Mesodermal cell (in vitro differentiated cells): Measurements from ENCODE around the gene AIG1.
"Not testable (repeated sequence)": the region's sequence is repeated elsewhere in the genome, so short reads cannot be mapped to it uniquely, and the experiment has no call there.

ENCODE experiments used
- H3K27ac ChIP-seq: 2 replicates; pipeline ENCODE4 v1.7.0; 2013; ENCODE audit warnings: mild to moderate bottlenecking, low read depth, low read length, moderate library complexity; ENCODE audit not compliant: severe bottlenecking
- H3K36me3 ChIP-seq: 2 replicates; pipeline ENCODE4 v1.7.1; 2013; ENCODE audit warnings: mild to moderate bottlenecking, low read length, moderate library complexity; ENCODE audit not compliant: control insufficient read depth, insufficient read depth
- H3K4me1 ChIP-seq: one replicate; pipeline ENCODE4 v1.7.1; 2013; ENCODE audit warnings: mild to moderate bottlenecking, low read length; ENCODE audit not compliant: insufficient read depth, control insufficient read depth, poor library complexity, severe bottlenecking
- H3K4me3 ChIP-seq: 2 replicates; pipeline ENCODE4 v1.7.0; 2013; ENCODE audit warnings: low read length, control low read depth, mild to moderate bottlenecking; ENCODE audit not compliant: insufficient read depth, poor library complexity, severe bottlenecking; ENCODE audit errors: extremely low read depth
- H3K9me3 ChIP-seq: 2 replicates; pipeline ENCODE4 v1.7.1; 2013; ENCODE audit warnings: mild to moderate bottlenecking, low read length, moderate library complexity; ENCODE audit not compliant: control insufficient read depth
- WGBS, 2 experiments: methylation state at CpG; one replicate each; pipeline ENCODE4 v1.1.5; 2013; ENCODE audit warnings: missing lambda C conversion rate in 2 of 2; ENCODE audit not compliant: insufficient coverage in 2 of 2; 5-methylcytosine and 5-hydroxymethylcytosine counted together

AIG1 gene

DNA sequence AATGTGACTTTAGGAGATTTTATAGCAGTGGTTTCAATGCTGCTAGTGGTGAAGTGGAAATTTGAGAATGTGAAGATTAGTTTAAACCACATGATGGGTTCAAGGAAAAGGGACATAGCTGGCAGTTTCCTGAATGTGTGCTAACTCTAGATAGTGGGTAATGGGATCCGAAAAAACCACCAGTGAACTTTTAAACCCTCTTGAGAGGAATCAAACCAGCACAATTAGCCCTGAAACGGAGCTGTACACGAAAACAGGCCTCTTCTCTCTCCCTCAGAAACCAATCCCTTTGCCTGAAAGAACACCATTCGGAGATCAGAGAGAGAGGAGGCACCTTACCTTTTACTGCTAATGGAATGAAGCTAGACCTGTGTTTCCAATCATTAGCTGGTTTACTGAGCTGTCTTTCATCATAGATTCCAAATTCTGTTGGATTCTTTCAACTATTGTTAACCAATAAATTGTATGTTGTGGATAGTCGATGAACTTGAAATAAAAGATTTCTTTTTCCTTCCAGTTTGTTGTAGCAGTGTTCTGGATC is 103.9 kb downstream of the AIG1 start:
- no peaks in the 10 kb centered on the region for H3K36me3 ChIP-seq
- 85 to 90% methylated on average over 3 to 4 of the region's 5 CpGs for WGBS, 2 experiments
- peaks cover 13% of the 10 kb centered on the region for H3K4me1 ChIP-seq
- no peaks in the 10 kb centered on the region for H3K9me3 ChIP-seq
- H3K4me3 ChIP-seq: no peak overlapping the region
- no peak overlapping the region for H3K27ac ChIP-seq

DNA sequence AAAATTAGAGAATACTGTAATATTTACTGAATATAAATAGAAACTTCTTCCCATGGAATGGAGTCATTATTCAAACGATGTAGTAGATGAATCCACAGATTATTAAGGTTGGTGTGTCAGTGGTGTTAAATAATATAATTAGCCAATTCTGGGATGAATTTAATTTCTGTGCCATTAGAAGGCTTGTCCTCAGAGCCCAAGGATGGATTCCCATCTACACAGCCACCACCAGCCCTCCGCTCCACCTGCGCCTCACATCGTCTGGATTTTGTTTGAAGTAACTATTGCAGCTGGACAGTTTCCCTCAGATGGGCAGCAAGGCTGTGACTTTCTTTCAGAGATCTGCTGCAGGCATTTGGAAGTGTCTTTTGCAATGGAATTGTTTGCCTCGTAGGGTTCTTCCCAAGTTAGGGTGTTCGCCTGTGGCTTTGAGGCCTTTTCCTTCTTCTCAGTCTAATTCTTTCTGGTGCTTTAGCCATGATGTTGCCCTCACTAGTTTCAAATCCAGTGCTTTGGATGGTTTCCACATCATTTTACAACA is 104.7 kb downstream of the AIG1 start:
- Histone ChIP-seq H3K4me1 (peaks cover 6% of the 10 kb centered on the region), H3K27ac (no peak overlapping the region), H3K9me3 (no peaks in the 10 kb centered on the region), H3K4me3 (no peak overlapping the region), H3K36me3 (no peaks in the 10 kb centered on the region)
- 89 to 97% methylated on average over 5 of the region's 6 CpGs for WGBS, 2 experiments

DNA sequence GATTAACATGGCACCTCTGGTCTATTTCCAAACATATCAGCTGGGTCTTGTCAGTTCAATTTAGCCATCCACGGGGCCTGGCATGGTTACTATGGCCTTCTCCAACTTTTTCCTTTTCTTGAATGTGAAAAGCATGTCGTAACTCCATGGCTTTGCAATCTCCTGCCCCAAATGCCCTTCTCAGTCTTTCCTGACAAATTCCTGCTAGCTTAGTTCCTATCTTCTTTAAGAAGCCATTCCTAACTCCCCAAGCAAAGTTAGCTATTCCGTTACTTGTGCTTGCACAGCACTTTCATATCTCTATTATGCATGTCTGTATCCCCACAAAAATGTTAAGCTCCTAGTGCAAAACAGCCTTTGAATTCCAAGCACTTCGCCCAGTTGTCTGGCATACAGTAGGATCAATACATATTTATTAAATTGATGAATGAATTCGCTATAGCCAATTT is 105.6 kb downstream of the AIG1 start:
- Histone ChIP-seq H3K4me3 (no peak overlapping the region), H3K27ac (no peak overlapping the region), H3K36me3 (no peaks in the 10 kb centered on the region), H3K4me1 (no peaks in the 10 kb centered on the region), H3K9me3 (no peaks in the 10 kb centered on the region)
- 97 to 100% methylated on average over 2 to 4 of the region's 5 CpGs for WGBS, 2 experiments

DNA sequence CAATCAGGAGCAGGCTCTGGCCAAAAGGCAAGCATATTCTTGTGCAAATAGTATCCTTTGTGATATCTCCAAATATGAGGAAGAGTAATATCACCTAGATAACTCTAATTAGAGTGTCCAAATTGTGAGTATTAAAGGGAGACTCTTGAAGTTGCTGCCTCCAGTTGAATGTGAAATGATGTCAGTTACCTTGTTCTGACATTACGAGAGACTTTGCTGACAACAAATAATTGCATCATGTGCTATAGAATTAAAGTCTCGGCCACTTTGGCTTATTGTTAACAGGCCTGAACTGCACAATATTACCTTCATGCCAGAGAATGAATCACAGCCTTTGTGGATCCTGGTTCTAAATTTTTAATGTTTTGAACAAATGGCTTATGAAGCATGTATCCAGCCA is 106.5 kb downstream of the AIG1 start:
- Histone ChIP-seq H3K9me3 (no peaks in the 10 kb centered on the region), H3K4me1 (no peaks in the 10 kb centered on the region), H3K27ac (no peak overlapping the region), H3K4me3 (no peak overlapping the region), H3K36me3 (no peaks in the 10 kb centered on the region)
- 100% methylated on average over 1 of the region's 2 CpGs; no CpG with 5 or more reads in 1 of the 2 experiments for WGBS, 2 experiments

DNA sequence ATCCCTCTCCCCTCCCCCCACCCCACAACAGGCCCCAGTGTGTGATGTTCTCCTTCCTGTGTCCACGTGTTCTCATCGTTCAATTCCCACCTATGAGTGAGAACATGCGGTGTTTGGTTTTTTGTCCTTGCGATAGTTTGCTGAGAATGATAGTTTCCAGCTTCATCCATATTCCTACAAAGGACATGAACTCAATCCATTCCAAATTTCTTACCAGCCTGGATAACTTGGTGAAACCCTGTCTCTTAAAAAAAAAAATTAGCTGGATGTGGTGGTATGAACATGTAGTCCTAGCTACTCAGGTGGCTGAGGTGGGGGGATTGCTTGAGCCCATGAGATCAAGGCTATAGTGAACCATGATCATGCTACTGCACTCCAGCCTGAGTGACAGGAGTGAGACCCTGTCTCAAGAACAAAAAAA is 107.7 kb downstream of the AIG1 start:
- not testable (repeated sequence) for H3K27ac ChIP-seq, H3K4me3 ChIP-seq, H3K4me1 ChIP-seq, H3K36me3 ChIP-seq, H3K9me3 ChIP-seq
- no CpG with 5 or more reads among the region's 4 CpGs for WGBS, 2 experiments

DNA sequence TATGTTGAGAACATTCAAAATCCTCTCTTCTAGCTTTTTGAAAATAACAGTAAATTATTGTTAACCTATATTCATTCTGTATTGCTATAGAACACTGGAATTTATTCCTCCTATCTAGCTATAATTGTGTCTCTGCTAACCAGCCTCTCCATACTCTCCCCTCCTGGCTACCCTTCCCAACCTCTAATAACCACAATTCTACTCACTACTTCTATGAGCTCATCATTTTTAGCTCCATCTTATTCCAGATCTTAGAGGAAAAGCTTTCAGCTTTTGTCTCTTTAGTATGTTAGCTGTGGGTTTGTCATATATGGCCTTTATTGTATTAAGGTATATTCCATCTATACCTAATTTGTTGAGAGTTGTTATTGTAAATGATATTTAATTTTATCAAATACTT is 108.8 kb downstream of the AIG1 start:
- Histone ChIP-seq H3K9me3 (no peaks in the 10 kb centered on the region), H3K27ac (no peak overlapping the region), H3K36me3 (no peaks in the 10 kb centered on the region), H3K4me1 (no peaks in the 10 kb centered on the region), H3K4me3 (no peak overlapping the region)

DNA sequence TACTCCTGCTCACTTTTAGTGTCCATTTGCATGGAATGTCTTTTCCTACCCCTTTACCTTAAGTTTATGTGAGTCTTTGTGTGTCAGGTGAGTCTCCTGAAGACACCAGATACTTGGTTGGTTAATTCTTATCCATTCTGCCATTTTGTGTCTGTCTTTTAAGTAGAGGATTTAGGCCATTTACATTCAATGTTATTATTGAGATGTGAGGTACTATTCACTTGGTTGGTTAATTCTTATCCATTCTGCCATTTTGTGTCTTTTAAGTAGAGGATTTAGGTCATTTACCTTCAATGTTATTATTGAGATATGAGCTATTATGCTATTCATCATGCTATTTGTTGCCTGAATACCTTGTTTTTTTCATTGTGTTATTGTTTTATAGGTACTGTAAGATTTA is 113.8 kb downstream of the AIG1 start:
- no peaks in the 10 kb centered on the region for H3K36me3 ChIP-seq
- H3K27ac ChIP-seq: no peak overlapping the region
- no peaks in the 10 kb centered on the region for H3K4me1 ChIP-seq
- H3K9me3 ChIP-seq: no peaks in the 10 kb centered on the region
- no peak overlapping the region for H3K4me3 ChIP-seq

DNA sequence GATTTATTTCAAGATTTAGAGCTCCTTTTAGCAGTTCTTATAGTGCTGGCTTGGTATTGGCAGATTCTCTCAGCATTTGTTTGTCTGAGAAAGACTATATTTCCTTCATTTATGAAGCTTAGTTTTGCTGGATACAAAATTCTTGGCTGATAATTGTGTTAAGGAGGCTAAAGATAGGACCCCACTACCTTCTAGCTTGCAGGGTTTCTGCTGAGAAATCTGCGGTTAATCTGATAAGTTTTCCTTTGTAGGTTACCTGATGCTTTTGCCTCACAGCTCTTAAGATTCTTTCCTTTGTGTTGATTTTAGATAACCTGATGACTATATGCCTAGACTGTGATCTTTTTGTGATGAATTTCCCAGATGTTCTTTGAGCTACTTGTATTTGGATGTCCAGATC is 114.3 kb downstream of the AIG1 start:
- Histone ChIP-seq H3K27ac (no peak overlapping the region), H3K4me1 (no peaks in the 10 kb centered on the region), H3K4me3 (no peak overlapping the region), H3K9me3 (no peaks in the 10 kb centered on the region), H3K36me3 (no peaks in the 10 kb centered on the region)
- WGBS, 2 experiments: 100% methylated on average over 1 of the region's 1 CpG

DNA sequence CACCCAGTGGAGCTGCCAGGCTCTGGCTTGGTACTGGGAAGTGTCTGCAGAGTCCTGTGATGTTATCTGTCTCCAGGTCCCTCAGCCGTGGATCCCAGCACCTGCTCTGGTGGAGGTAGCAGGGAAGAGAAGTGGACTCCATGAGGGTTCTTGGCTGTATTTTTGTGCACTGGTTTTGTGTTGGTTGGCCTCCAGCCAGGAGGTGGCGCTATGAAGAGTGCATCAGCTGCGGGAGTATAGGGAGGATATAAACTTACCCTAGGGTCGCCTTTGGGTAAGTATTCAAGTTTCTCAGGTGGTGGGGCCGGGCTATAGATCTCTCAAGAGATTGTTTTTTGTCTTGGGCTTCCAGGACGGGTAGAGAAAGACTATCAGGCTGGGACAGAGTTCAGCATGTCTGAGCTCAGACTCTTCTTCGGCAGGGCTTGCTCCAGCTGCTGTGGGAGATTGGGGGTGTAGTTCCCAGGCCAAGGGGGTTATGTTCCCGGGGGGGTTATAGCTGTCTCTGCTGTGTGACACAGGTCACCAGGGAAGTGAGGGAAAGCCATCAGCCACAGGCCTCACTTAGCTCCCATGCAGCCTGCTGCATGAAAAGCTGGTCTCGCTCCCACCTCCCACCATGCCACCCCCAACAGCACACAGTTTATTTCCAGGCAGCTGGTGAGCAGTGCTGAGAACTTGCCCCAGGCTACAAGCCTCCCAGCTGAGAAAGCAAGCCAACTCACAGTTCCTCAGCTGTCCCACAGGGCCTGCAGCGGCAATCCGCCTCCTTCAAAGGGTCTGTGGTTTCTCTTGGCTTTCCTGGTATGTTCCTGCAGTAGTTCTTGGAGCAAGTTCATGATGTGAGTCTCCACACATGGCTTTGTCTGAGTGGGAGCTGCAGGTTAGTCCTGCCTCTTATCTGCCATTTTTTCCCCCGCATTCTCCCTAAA is 115.7 kb downstream of the AIG1 start:
- H3K36me3 ChIP-seq: no peaks in the 10 kb centered on the region
- H3K4me1 ChIP-seq: no peaks in the 10 kb centered on the region
- H3K27ac ChIP-seq: no peak overlapping the region
- 90% methylated on average over 6 to 9 of the region's 12 CpGs for WGBS, 2 experiments
- H3K4me3 ChIP-seq: no peak overlapping the region
- no peaks in the 10 kb centered on the region for H3K9me3 ChIP-seq

DNA sequence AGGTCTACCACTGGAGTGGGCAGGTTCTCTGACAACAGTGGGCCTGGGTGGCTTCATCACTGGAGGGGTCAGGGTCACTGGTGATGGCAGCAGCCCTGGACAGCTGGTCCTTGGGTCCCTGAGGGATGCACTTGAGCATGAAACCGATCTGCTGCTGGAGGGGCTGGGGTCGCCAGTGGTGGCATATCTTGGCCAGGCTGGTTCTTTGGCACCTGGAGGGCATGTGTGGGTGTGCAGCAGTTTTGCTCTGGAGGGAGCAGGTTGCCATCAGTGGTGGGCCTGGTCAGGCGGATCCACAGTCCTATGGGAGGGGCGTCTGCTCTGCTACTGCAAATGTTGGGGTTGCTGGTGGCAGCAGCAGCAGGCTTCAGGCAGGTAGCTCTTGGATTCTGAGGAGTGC is 117.0 kb downstream of the AIG1 start:
- WGBS, 2 experiments: 96 to 100% methylated on average over 2 to 4 of the region's 4 CpGs
- Histone ChIP-seq H3K36me3 (no peaks in the 10 kb centered on the region), H3K4me3 (no peak overlapping the region), H3K4me1 (no peaks in the 10 kb centered on the region), H3K9me3 (no peaks in the 10 kb centered on the region), H3K27ac (no peak overlapping the region)

DNA sequence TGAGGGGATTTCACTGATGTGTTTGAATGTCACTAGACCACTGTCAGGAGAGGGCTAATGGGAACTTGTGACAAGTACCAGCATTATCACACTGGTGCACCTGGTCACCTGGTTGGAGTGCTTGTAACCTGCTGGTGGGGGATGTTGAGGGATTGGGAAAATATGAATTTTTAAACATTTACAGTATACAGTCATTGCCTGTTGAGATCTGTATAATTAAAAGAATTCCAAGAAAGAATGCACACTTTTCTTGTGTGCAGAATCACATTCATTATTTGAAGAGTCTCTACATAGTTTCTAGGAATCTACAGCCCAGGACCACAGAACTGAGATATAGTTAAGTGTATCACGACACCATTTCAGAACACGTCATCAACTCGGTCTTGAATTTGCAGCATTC is 118.4 kb downstream of the AIG1 start:
- Histone ChIP-seq H3K27ac (no peak overlapping the region), H3K4me1 (no peaks in the 10 kb centered on the region), H3K4me3 (no peak overlapping the region), H3K9me3 (no peaks in the 10 kb centered on the region), H3K36me3 (no peaks in the 10 kb centered on the region)
- 100% methylated on average over 3 of the region's 3 CpGs; no CpG with 5 or more reads in 1 of the 2 experiments for WGBS, 2 experiments
